RWPE2 (cell line): ENCODE results near the gene MAP3K4.

Experiments used
- ATAC-seq: fragments of 200-7000 bp; cut with Tn5 transposase; 3 replicates; pipeline ENCODE4 v1.9.1; 2021; ENCODE audit warnings: low read depth
- DNase-seq: peaks from one replicate; pipeline ENCODE4 v3.0.0-alpha.2; 2020; ENCODE audit warnings: low spot score
- H3K27ac ChIP-seq: fragments of 450-650 bp; 2 replicates; pipeline ENCODE4 v1.5.1; 2017; ENCODE audit warnings: mild to moderate bottlenecking; ENCODE audit not compliant: poor library complexity, severe bottlenecking
- H3K27me3 ChIP-seq: fragments of 250-450 bp; sonication (Bioruptor Pico); 2 replicates; pipeline ENCODE4 v1.5.1; 2021; ENCODE audit warnings: mild to moderate bottlenecking, moderate library complexity; ENCODE audit not compliant: insufficient read depth, poor library complexity, severe bottlenecking
- H3K36me3 ChIP-seq: fragments of 250-450 bp; sonication (Bioruptor Pico); 2 replicates; pipeline ENCODE4 v1.5.1; 2020; ENCODE audit warnings: low read depth, mild to moderate bottlenecking, moderate library complexity
- H3K4me1 ChIP-seq: fragments of 250-450 bp; sonication (Bioruptor Pico); 2 replicates; pipeline ENCODE4 v1.5.1; 2021; ENCODE audit warnings: mild to moderate bottlenecking, moderate library complexity; ENCODE audit not compliant: insufficient read depth, poor library complexity, severe bottlenecking
- H3K4me3 ChIP-seq: fragments of 250-450 bp; sonication (Bioruptor Pico); 2 replicates; pipeline ENCODE4 v1.5.1; 2021; ENCODE audit warnings: mild to moderate bottlenecking, moderate library complexity; ENCODE audit not compliant: severe bottlenecking
- H3K9me3 ChIP-seq: fragments of 250-450 bp; sonication (Bioruptor Pico); 2 replicates; pipeline ENCODE4 v1.5.1; 2021; ENCODE audit warnings: mild to moderate bottlenecking, moderate library complexity; ENCODE audit not compliant: severe bottlenecking
- CTCF ChIP-seq: fragments of 450-650 bp; IDR thresholded peaks from one replicate; pipeline ENCODE4 v1.5.1; 2017; ENCODE audit warnings: mild to moderate bottlenecking, moderate library complexity; ENCODE audit not compliant: poor library complexity, severe bottlenecking

The MAP3K4 gene

GRCh38 chr6:161152907-161153662 lies 161.5 kb downstream of the MAP3K4 start:
- no peaks in the 10 kb centered on the region for H3K9me3 ChIP-seq
- no peaks in the 10 kb centered on the region for H3K36me3 ChIP-seq
- peak; percentile 35 for TF ChIP-seq CTCF
- H3K27ac ChIP-seq: no peak overlapping the region
- no peaks in the 10 kb centered on the region for H3K4me1 ChIP-seq
- DNase-seq (no peak), ATAC-seq (peak; percentile 58; the same call in 2 of the 3 replicates)
- H3K4me3 ChIP-seq: no peak overlapping the region
- H3K27me3 ChIP-seq: no peaks in the 10 kb centered on the region

GRCh38 chr6:161153725-161154124 lies 162.2 kb downstream of the MAP3K4 start:
- DNase-seq (no peak), ATAC-seq (no peak)
- TF ChIP-seq CTCF: no peak
- H3K4me1 ChIP-seq: no peaks in the 10 kb centered on the region
- no peaks in the 10 kb centered on the region for H3K27me3 ChIP-seq
- H3K4me3 ChIP-seq: no peak overlapping the region
- H3K9me3 ChIP-seq: no peaks in the 10 kb centered on the region
- no peaks in the 10 kb centered on the region for H3K36me3 ChIP-seq
- H3K27ac ChIP-seq: no peak overlapping the region

GRCh38 chr6:161154796-161155335 lies 163.3 kb downstream of the MAP3K4 start:
- no peaks in the 10 kb centered on the region for H3K9me3 ChIP-seq
- no peak for TF ChIP-seq CTCF
- no peak overlapping the region for H3K27ac ChIP-seq
- ATAC-seq (no peak), DNase-seq (no peak)
- H3K4me1 ChIP-seq: no peaks in the 10 kb centered on the region
- no peak overlapping the region for H3K4me3 ChIP-seq
- H3K36me3 ChIP-seq: no peaks in the 10 kb centered on the region
- H3K27me3 ChIP-seq: no peaks in the 10 kb centered on the region

GRCh38 chr6:161161121-161161520 lies 169.6 kb downstream of the MAP3K4 start:
- Histone ChIP-seq H3K9me3 (no peaks in the 10 kb centered on the region), H3K27ac (no peak overlapping the region), H3K36me3 (no peaks in the 10 kb centered on the region), H3K27me3 (no peaks in the 10 kb centered on the region), H3K4me1 (no peaks in the 10 kb centered on the region), H3K4me3 (no peak overlapping the region)
- TF ChIP-seq CTCF: no peak
- ATAC-seq (no peak), DNase-seq (no peak)
